Measurements from ENCODE around the gene KAT5.
"Not testable (repeated sequence)": the region's sequence is repeated elsewhere in the genome, so short reads cannot be mapped to it uniquely, and the experiment has no call there.

Gene KAT5

DNA sequence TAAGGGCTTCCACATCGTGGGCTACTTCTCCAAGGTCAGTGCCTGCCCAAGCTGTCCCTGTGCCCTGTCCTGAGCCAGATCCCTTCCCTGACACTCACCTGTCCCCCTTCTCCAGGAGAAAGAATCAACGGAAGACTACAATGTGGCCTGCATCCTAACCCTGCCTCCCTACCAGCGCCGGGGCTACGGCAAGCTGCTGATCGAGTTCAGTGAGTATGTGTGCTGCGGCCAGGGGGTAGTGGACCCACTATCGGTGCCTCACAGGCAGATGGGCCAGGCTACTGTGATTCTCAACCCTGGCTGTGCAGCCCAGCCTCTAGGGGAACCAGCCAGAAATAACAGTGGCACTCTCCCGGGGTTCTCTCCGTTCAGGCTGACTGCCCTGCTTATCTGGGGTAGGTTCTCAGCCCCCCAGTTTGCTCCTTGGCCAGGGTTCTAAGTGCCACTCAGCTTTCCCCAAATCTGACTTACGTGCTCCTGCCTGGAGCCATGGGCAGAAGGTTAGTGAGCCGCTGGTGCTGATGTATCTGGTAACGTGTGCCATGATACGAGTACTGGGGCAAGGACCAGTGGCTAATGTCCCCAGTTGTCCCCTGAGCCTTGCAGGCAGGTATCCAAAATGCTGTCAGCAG, 4.8 kb downstream of the KAT5 start:
- no peak for DNase-seq (ENCODE audit: low spot score in 2 of 2)
- Histone ChIP-seq H3K27me3 (ENCODE audit: low read depth) (no peaks in the 10 kb centered on the region), H3K4me1 (peaks cover 11% of the 10 kb centered on the region), H3K9me3 (no peaks in the 10 kb centered on the region), H3K4me3 (no peak overlapping the region), H3K36me3 (replicated peaks) (peaks cover 71% of the 10 kb centered on the region)
- in situ Hi-C loops (cut with MboI; ENCODE audit: low sequenced_read_pairs): no loop called here

DNA sequence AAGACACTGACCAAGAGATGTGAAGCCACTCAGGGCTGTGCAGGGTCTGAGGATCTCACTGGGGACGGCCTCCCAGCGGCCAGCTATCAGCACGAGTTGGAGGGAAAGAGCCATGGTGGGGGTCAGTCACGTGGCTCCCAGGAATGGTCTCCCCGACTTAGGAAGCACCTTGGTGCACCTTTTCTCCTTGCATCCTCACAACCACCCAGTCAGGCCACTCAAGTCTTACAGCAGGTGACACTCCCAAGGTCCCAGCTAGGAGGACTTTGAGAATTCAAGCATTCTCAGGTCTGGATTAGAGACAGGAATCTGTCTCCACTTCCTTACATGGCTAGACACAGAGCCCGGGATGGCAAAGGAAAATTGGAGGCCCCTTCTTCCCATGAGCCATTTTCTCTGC, 5.9 kb downstream of the KAT5 start:
- no peak for DNase-seq (ENCODE audit: low spot score in 2 of 2)
- Histone ChIP-seq H3K4me3 (no peak overlapping the region), H3K9me3 (no peaks in the 10 kb centered on the region), H3K4me1 (peaks cover 7% of the 10 kb centered on the region), H3K36me3 (replicated peaks) (peaks cover 71% of the 10 kb centered on the region), H3K27me3 (ENCODE audit: low read depth) (no peaks in the 10 kb centered on the region)
- in situ Hi-C loops (cut with MboI; ENCODE audit: low sequenced_read_pairs): no loop called here

DNA sequence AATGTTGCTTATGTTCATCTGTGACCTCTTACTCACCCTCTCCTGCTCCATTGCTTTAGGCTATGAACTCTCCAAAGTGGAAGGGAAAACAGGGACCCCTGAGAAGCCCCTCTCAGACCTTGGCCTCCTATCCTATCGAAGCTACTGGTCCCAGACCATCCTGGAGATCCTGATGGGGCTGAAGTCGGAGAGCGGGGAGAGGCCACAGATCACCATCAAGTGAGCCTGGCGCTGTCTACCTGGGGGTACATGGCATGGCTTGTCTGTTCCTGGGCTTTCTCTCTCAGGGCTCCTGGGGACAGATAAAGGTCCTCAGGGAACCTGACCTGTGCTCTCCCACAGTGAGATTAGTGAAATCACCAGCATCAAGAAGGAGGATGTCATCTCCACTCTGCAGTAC, 6.5 kb downstream of the KAT5 start:
- in situ Hi-C loops (cut with MboI; ENCODE audit: low sequenced_read_pairs): no loop called here
- no peak overlapping the region for H3K4me3 ChIP-seq

DNA sequence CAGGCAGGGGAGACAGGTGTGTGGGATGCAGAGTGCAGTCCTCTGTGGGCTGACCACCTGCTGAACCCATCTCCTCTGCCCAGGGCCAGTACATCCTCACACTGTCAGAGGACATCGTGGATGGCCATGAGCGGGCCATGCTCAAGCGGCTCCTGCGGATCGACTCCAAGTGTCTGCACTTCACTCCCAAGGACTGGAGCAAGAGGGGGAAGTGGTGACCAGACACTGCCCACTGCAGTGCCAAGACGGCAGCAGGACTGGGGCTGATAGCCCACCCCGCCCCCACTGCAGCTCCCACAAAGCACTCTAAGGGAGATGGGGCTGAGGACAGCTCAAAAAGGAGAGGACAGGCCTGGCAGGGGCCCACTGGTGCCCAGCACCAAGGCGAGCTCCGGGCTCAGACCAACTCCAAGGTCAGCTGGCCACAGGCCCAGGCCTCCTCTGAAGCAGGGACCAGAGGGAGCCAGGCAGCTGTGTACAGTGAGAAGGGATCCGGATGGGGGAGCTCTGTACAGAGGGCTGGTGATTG, 7.0 kb downstream of the KAT5 start:
- Histone ChIP-seq H3K9me3 (no peaks in the 10 kb centered on the region), H3K4me1 (peaks cover 6% of the 10 kb centered on the region), H3K27me3 (ENCODE audit: low read depth) (no peaks in the 10 kb centered on the region), H3K4me3 (peak overlapping the region; percentile 67), H3K36me3 (replicated peaks) (peaks cover 62% of the 10 kb centered on the region)
- in situ Hi-C loops (cut with MboI; ENCODE audit: low sequenced_read_pairs): no loop called here
- peak in 1 of 2 experiments; percentile 42 for DNase-seq (ENCODE audit: low spot score in 2 of 2)

More for the DNA sequence above, 6.5 kb downstream of the KAT5 start:
- peaks cover 6% of the 10 kb centered on the region for H3K4me1 ChIP-seq
- H3K36me3 ChIP-seq (replicated peaks): peaks cover 67% of the 10 kb centered on the region
- DNase-seq (ENCODE audit: low spot score in 2 of 2): no peak
- H3K27me3 ChIP-seq (ENCODE audit: low read depth): no peaks in the 10 kb centered on the region
- no peaks in the 10 kb centered on the region for H3K9me3 ChIP-seq

DNA sequence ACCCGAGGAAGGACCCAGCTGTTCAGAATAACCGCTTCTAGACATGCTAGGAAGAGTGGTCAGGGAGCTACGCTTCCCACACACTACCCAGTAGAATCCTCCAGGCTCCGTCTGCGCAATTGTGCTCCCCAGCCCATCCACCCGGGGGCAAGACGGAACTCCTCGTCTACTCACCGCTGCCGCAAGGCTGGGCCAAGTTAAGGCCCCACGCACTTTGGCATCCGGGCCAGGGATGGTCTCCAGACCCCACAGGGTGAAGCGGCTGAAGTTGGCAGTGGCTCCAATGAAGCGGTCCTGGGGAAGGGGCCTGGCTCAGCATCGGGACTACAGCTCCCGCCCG, 7.8 kb downstream of the KAT5 start:
- Histone ChIP-seq H3K4me3 (peak overlapping the region; percentile 67), H3K27me3 (ENCODE audit: low read depth) (no peaks in the 10 kb centered on the region), H3K4me1 (peaks cover 6% of the 10 kb centered on the region), H3K9me3 (no peaks in the 10 kb centered on the region), H3K36me3 (replicated peaks) (peaks cover 54% of the 10 kb centered on the region)
- in situ Hi-C loops (cut with MboI; ENCODE audit: low sequenced_read_pairs): no loop called here
- DNase-seq (ENCODE audit: low spot score in 2 of 2): peak; percentile 15 to 48

DNA sequence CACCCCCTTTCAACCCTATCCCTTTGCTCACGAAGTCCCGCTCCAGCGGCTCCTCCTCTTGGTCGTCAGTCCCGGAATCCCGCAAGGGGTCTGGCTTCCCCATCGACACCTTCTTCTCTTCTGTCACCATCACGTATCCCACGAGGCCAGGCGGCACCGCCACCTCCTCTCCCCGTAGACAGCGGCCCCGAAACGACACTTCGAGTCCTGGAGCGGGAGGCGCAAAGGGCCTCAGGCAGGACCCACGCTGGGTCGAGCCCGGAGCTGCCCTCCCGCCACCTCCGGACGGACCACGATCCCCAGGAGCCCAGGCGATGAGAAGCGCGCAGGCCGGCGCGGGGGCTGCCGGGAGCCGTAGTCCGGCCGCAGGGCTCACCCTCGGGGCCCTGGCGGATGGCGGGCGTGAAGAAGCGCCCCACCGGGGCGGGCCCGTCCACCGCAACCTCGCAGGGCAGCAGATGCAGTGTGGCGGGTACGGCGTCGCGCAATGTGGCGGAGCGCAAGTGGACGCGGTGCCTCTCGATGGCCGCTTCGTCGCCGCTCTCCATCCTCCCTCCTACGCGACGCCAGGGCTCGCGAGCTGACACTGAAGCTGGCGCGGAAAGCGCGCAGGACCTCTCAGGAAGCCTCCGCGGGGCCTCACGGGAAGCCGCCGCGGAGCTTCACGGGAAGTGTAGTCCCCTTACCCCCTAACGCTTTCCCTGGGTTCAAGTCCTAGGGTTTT, 8.3 kb downstream of the KAT5 start, which contains the start of gene RNASEH2C:
Gene RNASEH2C (minus strand): TSS at position 588 of the 724 bp plus-strand sequence. CDS start 40 bp downstream, at position 548.
- in situ Hi-C loops (cut with MboI; ENCODE audit: low sequenced_read_pairs): no loop called here
- Histone ChIP-seq H3K27me3 (ENCODE audit: low read depth) (no peaks in the 10 kb centered on the region), H3K9me3 (no peaks in the 10 kb centered on the region), H3K36me3 (replicated peaks) (peaks cover 49% of the 10 kb centered on the region), H3K4me1 (peaks cover 6% of the 10 kb centered on the region), H3K4me3 (peak within 1 kb of the TSS; percentile 67)
- DNase-seq (ENCODE audit: low spot score in 2 of 2): peak; percentile 87

DNA sequence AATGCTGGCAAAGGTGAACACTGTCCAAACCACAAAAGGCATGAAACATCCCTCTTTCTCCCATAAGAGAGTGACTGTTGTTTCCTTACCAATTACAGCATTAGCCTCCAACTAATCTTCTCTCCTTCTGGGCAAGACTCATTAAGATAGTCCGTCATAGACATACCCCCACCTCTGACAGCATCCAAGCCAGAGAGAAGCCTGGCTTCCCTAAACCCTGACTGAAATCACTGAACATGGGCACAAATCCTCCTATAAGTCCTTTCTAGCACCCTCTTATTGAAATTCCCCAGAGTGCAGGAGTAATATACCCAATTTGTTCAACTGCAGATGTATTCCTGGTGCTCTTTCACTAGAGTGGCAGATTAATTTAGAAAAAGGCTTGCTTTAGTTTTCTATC, 10.2 kb downstream of the KAT5 start:
- in situ Hi-C loops (cut with MboI; ENCODE audit: low sequenced_read_pairs): no loop called here
- Histone ChIP-seq H3K4me3 (no peak overlapping the region), H3K4me1 (peaks cover 6% of the 10 kb centered on the region), H3K9me3 (no peaks in the 10 kb centered on the region), H3K27me3 (ENCODE audit: low read depth) (no peaks in the 10 kb centered on the region), H3K36me3 (replicated peaks) (peaks cover 32% of the 10 kb centered on the region)
- no peak for DNase-seq (ENCODE audit: low spot score in 2 of 2)

DNA sequence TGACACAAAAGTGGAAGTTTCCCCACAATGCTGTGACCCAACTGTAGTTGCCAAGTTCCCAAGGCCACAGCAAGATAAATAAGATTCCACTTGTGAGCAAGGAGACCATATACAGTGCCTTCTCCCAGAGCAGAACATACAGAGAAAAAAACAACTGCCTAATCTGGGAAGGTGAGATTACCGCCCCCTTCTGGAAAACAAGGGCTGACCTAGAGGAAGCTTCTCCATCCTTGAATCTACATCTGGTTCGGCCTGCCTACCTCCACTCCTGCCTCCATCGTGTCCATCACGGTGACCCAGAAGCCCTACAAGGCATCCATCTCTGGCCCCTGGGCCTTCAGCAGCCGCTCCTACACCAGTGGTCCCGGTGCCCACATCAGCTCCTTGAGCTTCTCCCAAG, 14.6 kb downstream of the KAT5 start:
- in situ Hi-C loops (cut with MboI; ENCODE audit: low sequenced_read_pairs): no loop called here

DNA sequence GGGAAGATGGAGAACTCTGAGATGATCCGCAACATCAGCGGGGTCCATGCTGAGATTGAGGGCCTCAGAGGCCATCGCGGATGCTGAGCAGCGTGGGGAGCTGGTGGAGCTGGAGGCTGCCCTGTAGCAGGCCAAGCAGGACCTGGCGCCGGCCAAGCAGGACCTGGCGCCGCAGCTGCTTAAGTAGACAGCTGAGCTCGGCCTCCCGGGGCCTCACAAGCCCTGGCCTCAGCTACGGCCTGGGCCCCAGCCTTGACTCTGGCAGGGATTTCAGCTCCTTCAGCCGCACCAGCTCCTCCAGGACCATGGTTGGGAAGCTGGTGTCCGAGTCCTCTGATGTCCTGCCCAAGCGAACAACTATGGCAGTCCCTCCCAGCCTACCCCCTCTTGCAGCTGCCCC, 15.8 kb downstream of the KAT5 start:
- Histone ChIP-seq H3K27me3 (ENCODE audit: low read depth) (peaks cover 3% of the 10 kb centered on the region; the same call in 1 of the 2 replicates), H3K9me3 (peaks cover 9% of the 10 kb centered on the region), H3K4me1 (no peaks in the 10 kb centered on the region), H3K36me3 (replicated peaks) (no peaks in the 10 kb centered on the region), H3K4me3 (no peak overlapping the region)
- in situ Hi-C loops (cut with MboI; ENCODE audit: low sequenced_read_pairs): no loop called here
- no peak for DNase-seq (ENCODE audit: low spot score in 2 of 2)

More for the DNA sequence above, 14.6 kb downstream of the KAT5 start:
- Histone ChIP-seq H3K9me3 (peaks cover under 1% of the 10 kb centered on the region; the same call in 1 of the 2 replicates), H3K4me1 (no peaks in the 10 kb centered on the region), H3K4me3 (no peak overlapping the region), H3K27me3 (ENCODE audit: low read depth) (peaks cover 3% of the 10 kb centered on the region; the same call in 1 of the 2 replicates), H3K36me3 (replicated peaks) (no peaks in the 10 kb centered on the region)
- DNase-seq (ENCODE audit: low spot score in 2 of 2): no peak

DNA sequence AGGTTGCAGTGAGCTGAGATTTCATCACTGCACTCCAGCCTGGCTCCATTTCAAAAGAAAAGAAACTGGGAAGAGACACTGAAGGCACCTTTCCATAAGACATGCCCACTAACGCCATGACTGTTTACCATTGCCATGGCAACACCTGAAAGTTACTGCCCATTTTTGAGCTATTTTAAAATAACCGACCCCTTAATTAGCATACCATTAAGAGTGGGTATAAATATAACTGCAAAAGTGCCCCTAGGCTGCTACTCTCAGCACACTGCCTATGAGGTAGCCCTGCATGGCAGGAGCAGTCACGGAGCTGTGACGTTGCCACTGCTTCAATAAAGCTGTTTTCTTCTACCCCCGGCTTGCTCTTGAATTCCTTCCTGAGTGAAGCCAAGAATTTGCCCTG, 18.4 kb downstream of the KAT5 start:
- no peaks in the 10 kb centered on the region for H3K36me3 ChIP-seq (replicated peaks)
- no peak overlapping the region for H3K4me3 ChIP-seq
- in situ Hi-C loops (cut with MboI; ENCODE audit: low sequenced_read_pairs): no loop called here
- peaks cover 3% of the 10 kb centered on the region; the same call in 1 of the 2 replicates for H3K27me3 ChIP-seq (ENCODE audit: low read depth)
- no peak for DNase-seq (ENCODE audit: low spot score in 2 of 2)
- no peaks in the 10 kb centered on the region for H3K4me1 ChIP-seq
- peaks cover 11% of the 10 kb centered on the region for H3K9me3 ChIP-seq

DNA sequence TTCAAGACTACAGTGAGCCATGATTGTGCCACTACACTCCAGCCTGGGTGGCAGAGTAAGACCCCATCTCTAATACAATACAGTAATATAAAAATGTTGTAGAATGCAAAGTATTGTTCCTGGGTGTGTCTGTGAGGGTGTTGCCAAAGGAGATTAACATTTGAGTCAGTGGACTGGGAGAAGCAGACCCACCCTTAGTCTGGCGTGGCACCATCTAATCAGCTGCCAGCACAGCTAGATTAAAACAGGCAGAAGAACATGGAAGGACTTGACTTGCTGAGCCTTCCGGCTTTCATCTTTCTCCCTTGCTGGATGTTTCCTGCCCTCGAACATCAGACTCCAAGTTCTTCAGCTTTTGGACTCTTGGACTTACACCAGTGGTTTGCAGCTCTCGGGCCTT, 23.1 kb downstream of the KAT5 start:
- H3K27me3 ChIP-seq (ENCODE audit: low read depth); H3K36me3 ChIP-seq (replicated peaks); DNase-seq (ENCODE audit: low spot score in 2 of 2); H3K4me3 ChIP-seq; H3K4me1 ChIP-seq; in situ Hi-C loops (cut with MboI; ENCODE audit: low sequenced_read_pairs): not testable (repeated sequence)
- peaks cover 20% of the 10 kb centered on the region for H3K9me3 ChIP-seq

DNA sequence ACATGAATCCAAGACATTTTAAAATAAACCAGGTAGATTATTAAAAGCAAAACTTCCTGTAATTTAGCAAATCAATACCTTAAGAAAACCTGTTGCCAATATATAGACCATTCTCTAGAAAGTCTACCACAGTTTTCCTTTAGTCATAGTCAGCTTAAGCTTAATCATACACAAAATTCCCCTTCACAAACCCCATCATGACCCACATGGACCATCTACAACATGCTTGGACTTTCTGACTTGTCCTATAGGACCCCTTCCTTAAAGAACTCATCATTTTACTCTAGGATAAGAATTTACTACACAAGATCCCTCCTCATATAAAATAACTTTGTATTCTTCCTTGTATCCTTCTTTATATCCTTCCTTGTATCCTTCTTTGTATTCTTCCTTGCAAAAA, 24.8 kb downstream of the KAT5 start:
- Histone ChIP-seq H3K27me3 (ENCODE audit: low read depth) (no peaks in the 10 kb centered on the region), H3K9me3 (peaks cover 18% of the 10 kb centered on the region), H3K4me3 (no peak overlapping the region), H3K4me1 (no peaks in the 10 kb centered on the region), H3K36me3 (replicated peaks) (no peaks in the 10 kb centered on the region)
- in situ Hi-C loops (cut with MboI; ENCODE audit: low sequenced_read_pairs): no loop called here
- no peak for DNase-seq (ENCODE audit: low spot score in 2 of 2)

DNA sequence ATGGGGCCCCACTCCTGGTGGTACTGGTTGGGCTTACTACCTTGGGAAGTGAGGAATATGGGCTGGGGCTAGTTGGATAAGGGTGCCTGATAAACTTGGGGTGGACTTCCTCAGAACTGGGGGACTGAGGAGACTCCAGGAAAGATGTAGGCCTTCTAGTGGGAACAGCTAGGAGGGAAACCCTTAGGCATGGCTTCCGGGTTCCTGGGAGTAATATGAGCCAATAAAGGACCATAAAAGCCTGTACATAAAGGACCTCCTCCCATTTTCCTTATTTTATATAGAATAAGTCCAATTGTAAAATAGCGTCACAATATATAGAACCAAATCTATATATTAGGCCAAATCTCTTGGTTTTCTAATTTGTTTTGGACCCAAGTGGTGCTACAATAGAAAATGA, 27.0 kb downstream of the KAT5 start:
- H3K9me3 ChIP-seq: peaks cover 9% of the 10 kb centered on the region
- H3K27me3 ChIP-seq (ENCODE audit: low read depth): no peaks in the 10 kb centered on the region
- in situ Hi-C loops (cut with MboI; ENCODE audit: low sequenced_read_pairs): no loop called here
- H3K36me3 ChIP-seq (replicated peaks): no peaks in the 10 kb centered on the region
- no peak for DNase-seq (ENCODE audit: low spot score in 2 of 2)
- H3K4me3 ChIP-seq: no peak overlapping the region
- no peaks in the 10 kb centered on the region for H3K4me1 ChIP-seq

DNA sequence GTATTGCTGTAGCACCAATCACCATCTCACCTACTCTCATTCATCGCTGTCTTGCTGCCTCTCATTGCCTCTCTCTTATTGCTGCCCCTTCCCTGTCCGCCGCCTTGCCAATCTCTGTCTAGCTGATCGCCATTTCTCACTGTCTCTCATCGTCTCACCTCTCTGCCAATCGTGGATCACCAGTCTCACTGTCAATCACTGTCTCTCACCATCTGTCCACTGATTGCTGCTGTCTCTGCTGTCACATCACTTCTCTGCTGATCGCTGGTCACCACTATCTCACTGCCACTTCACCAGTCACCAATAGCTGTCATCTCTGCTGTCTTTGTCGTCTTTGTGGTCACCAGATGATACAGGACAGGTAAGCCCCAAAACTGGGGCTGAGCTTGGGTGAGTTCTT, 29.1 kb downstream of the KAT5 start:
- in situ Hi-C loops (cut with MboI; ENCODE audit: low sequenced_read_pairs): no loop called here
- Histone ChIP-seq H3K9me3 (peaks cover 9% of the 10 kb centered on the region), H3K4me1 (no peaks in the 10 kb centered on the region), H3K36me3 (replicated peaks) (no peaks in the 10 kb centered on the region), H3K27me3 (ENCODE audit: low read depth) (no peaks in the 10 kb centered on the region), H3K4me3 (no peak overlapping the region)
- DNase-seq (ENCODE audit: low spot score in 2 of 2): no peak
